HUES48 (cell line): ENCODE data around the gene CNNM2.

Experiments used
- H3K27ac ChIP-seq: one replicate; pipeline ENCODE4 v1.7.0; 2013; ENCODE audit warnings: low read depth, low read length, inconsistent platforms
- H3K27me3 ChIP-seq: 2 replicates; pipeline ENCODE4 v1.6.1; 2013; ENCODE audit warnings: mild to moderate bottlenecking, low read length; ENCODE audit not compliant: control insufficient read depth, insufficient read depth
- H3K36me3 ChIP-seq: 2 replicates; pipeline ENCODE4 v1.6.1; 2013; ENCODE audit warnings: low read length; ENCODE audit not compliant: control insufficient read depth, insufficient read depth
- H3K4me1 ChIP-seq: 2 replicates; pipeline ENCODE4 v1.6.1; 2013; ENCODE audit warnings: mild to moderate bottlenecking, low read length; ENCODE audit not compliant: control insufficient read depth, insufficient read depth
- H3K4me3 ChIP-seq: 2 replicates; pipeline ENCODE4 v1.5.1; 2013; ENCODE audit warnings: mild to moderate bottlenecking, low read depth, low read length
- H3K9ac ChIP-seq: 2 replicates; pipeline ENCODE4 v1.6.1; 2013; ENCODE audit warnings: mild to moderate bottlenecking, low read depth, low read length, moderate library complexity
- H3K9me3 ChIP-seq: 2 replicates; pipeline ENCODE4 v1.6.1; 2013; ENCODE audit warnings: low read length; ENCODE audit not compliant: control insufficient read depth, insufficient read depth

Gene CNNM2

DNA sequence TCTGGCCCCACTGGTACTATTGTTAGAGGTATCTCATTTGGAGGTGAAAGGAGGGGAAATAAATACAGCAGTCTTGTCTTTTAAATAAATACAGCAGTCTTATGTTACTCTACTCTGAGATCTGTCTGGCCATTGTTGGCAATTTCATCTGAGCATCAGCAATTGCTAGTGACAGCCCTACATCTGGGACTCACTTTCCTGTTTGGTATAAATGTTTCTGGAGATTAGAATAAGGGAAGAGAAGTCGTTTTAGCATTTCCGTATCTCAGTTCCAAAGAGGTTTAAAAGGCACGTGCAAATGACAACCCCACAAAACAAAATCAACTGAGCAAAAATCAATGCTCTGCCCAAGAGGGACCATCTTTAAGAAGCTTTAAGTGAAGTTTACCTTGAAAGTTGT is 18.1 kb upstream of the CNNM2 start:
- Histone ChIP-seq H3K27ac (no peak overlapping the region), H3K27me3 (no peaks in the 10 kb centered on the region)

DNA sequence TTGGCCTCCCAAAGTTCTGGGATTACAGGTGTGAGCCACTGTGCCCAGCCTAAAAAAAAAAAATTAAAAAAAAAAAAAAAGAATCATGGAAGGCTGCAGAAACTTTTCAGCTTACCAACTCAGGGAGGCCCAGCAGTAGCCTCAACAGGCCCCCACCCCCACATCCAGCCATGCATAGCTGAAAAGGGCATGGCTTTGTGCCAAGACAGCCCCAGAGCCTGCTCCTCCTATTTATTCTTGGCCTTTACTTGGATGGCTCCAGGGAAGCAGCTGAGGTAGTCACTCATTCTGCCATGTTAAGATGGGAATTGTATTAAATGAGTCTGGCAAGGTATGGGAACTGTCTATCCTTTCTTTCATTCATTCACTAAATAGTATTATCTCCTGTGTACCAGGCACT is 13.7 kb upstream of the CNNM2 start:
- Histone ChIP-seq H3K36me3 (no peaks in the 10 kb centered on the region; the same call in 1 of the 2 replicates), H3K9me3 (no peaks in the 10 kb centered on the region), H3K27ac (no peak overlapping the region), H3K4me3 (no peak overlapping the region), H3K9ac (no peak overlapping the region), H3K4me1 (no peaks in the 10 kb centered on the region), H3K27me3 (no peaks in the 10 kb centered on the region)

More for the DNA sequence above, 18.1 kb upstream of the CNNM2 start:
- no peaks in the 10 kb centered on the region for H3K4me1 ChIP-seq
- no peak overlapping the region for H3K9ac ChIP-seq
- no peaks in the 10 kb centered on the region for H3K9me3 ChIP-seq
- H3K36me3 ChIP-seq, result no peaks in the 10 kb centered on the region; the same call in 1 of the 2 replicates
- no peak overlapping the region for H3K4me3 ChIP-seq

GRCh38 chr10:102906507-102906906 is 11.6 kb upstream of the CNNM2 start:
- H3K4me1 ChIP-seq, result no peaks in the 10 kb centered on the region
- H3K27me3 ChIP-seq, result no peaks in the 10 kb centered on the region
- no peak overlapping the region for H3K4me3 ChIP-seq
- H3K27ac ChIP-seq, result no peak overlapping the region
- H3K9ac ChIP-seq, result no peak overlapping the region
- no peaks in the 10 kb centered on the region for H3K9me3 ChIP-seq
- H3K36me3 ChIP-seq, result no peaks in the 10 kb centered on the region

DNA sequence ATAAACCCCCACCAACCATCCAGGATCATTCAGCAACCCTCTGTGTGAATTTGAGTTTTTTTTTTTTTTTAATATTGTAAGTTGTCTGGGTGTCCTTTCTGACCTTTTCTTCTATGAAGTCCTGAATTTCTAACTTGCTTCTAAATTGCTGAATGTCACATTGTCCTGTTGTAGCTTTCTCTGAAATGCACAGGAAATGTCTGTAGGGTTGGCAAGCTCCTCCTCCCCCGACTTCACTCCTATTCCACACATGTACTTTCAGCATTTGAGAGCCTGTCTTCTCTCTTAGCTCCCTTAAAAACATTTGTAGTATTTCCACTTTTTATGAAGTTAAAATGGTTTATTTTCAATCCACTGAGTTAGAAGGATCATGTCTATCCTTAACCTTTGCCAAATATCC is 3.3 kb upstream of the CNNM2 start:
- H3K9me3 ChIP-seq, result no peaks in the 10 kb centered on the region
- no peaks in the 10 kb centered on the region for H3K36me3 ChIP-seq
- 0 out of 2 replicates have a peak, but pooled peaks cover 6% of the 10 kb centered on the region for H3K4me1 ChIP-seq
- no peak overlapping the region for H3K27ac ChIP-seq
- H3K9ac ChIP-seq, result no peak overlapping the region
- peaks cover 16% of the 10 kb centered on the region for H3K27me3 ChIP-seq
- H3K4me3 ChIP-seq, result no peak overlapping the region

GRCh38 chr10:102916173-102916572 is 1.9 kb upstream of the CNNM2 start:
- Histone ChIP-seq H3K27ac (no peak overlapping the region), H3K4me1 (peaks cover 16% of the 10 kb centered on the region), H3K9me3 (no peaks in the 10 kb centered on the region), H3K9ac (no peak overlapping the region), H3K27me3 (peaks cover 20% of the 10 kb centered on the region), H3K4me3 (no peak overlapping the region; the same call in 1 of the 2 replicates), H3K36me3 (no peaks in the 10 kb centered on the region)

GRCh38 chr10:102917314-102917961 is 656 bp upstream of the CNNM2 start:
- Histone ChIP-seq H3K27me3 (peaks cover 20% of the 10 kb centered on the region), H3K9me3 (no peaks in the 10 kb centered on the region), H3K9ac (peak overlapping the region; percentile 79), H3K36me3 (no peaks in the 10 kb centered on the region), H3K27ac (peak overlapping the region; percentile 89), H3K4me3 (peak overlapping the region; percentile 81), H3K4me1 (peaks cover 28% of the 10 kb centered on the region)

DNA sequence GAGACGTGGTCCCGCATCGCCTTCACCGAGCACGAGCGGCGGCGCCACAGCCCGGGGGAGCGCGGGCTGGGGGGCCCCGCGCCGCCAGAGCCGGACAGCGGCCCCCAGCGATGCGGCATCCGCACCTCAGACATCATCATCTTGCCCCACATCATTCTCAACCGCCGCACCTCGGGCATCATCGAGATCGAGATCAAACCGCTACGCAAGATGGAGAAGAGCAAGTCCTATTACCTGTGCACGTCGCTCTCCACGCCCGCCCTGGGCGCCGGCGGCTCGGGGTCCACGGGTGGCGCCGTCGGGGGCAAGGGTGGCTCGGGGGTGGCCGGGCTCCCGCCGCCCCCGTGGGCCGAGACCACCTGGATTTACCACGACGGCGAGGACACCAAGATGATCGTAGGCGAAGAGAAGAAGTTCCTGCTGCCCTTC is 737 bp downstream of the CNNM2 start:
- H3K27ac ChIP-seq, result no peak overlapping the region
- peak overlapping the region; percentile 81 for H3K4me3 ChIP-seq

DNA sequence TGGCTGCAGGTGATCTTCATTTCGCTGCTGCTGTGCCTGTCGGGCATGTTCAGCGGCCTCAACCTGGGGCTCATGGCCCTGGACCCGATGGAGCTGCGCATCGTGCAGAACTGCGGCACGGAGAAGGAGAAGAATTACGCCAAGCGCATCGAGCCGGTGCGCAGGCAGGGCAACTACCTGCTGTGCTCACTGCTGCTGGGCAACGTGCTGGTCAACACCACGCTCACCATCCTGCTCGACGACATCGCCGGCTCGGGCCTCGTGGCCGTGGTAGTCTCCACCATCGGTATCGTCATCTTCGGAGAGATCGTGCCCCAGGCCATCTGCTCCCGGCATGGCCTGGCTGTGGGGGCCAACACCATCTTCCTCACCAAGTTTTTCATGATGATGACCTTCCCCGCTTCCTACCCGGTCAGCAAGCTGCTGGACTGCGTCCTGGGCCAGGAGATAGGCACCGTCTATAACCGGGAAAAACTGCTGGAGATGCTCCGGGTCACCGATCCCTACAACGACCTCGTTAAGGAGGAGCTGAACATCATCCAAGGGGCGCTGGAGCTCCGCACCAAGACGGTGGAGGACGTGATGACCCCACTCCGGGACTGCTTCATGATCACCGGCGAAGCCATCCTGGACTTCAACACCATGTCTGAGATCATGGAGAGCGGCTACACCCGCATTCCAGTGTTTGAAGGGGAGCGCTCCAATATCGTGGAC is 1.3 kb downstream of the CNNM2 start:
- Histone ChIP-seq H3K27ac (no peak overlapping the region), H3K4me3 (peak overlapping the region; percentile 81), H3K27me3 (peaks cover 20% of the 10 kb centered on the region), H3K9me3 (no peaks in the 10 kb centered on the region), H3K36me3 (no peaks in the 10 kb centered on the region), H3K9ac (peak overlapping the region; percentile 10; the same call in 1 of the 2 replicates), H3K4me1 (peaks cover 31% of the 10 kb centered on the region)

More for the DNA sequence above, 737 bp downstream of the CNNM2 start:
- H3K36me3 ChIP-seq, result no peaks in the 10 kb centered on the region
- H3K9ac ChIP-seq, result peak overlapping the region; percentile 76; the same call in 1 of the 2 replicates
- no peaks in the 10 kb centered on the region for H3K9me3 ChIP-seq
- peaks cover 31% of the 10 kb centered on the region for H3K4me1 ChIP-seq
- peaks cover 20% of the 10 kb centered on the region for H3K27me3 ChIP-seq

- Histone ChIP-seq H3K4me1 (peaks cover 31% of the 10 kb centered on the region), H3K4me3 (peak overlapping the region; percentile 81), H3K27ac (no peak overlapping the region), H3K9me3 (no peaks in the 10 kb centered on the region), H3K9ac (no peak overlapping the region), H3K27me3 (peaks cover 20% of the 10 kb centered on the region), H3K36me3 (no peaks in the 10 kb centered on the region)
These were observed 2.1 kb downstream of the CNNM2 start for GRCh38 chr10:102919992-102920739.

- no peak overlapping the region for H3K4me3 ChIP-seq
- no peak overlapping the region for H3K9ac ChIP-seq
- peaks cover 24% of the 10 kb centered on the region for H3K4me1 ChIP-seq
- peaks cover 16% of the 10 kb centered on the region for H3K27me3 ChIP-seq
- no peak overlapping the region for H3K27ac ChIP-seq
- H3K36me3 ChIP-seq, result peaks cover 10% of the 10 kb centered on the region; the same call in 1 of the 2 replicates
- H3K9me3 ChIP-seq, result no peaks in the 10 kb centered on the region
These were observed 5.5 kb downstream of the CNNM2 start for GRCh38 chr10:102923601-102924000.
